SIG-M5 treated with dmso at 0.1 percent for 504 hours (cell line): ENCODE data around the gene NCBP2L.

Experiments
- DNase-seq: peaks from one replicate; lab custom pipeline; 2025; ENCODE audit not compliant: unreplicated experiment; lab: John Stamatoyannopoulos, UW

Gene NCBP2L

DNA sequence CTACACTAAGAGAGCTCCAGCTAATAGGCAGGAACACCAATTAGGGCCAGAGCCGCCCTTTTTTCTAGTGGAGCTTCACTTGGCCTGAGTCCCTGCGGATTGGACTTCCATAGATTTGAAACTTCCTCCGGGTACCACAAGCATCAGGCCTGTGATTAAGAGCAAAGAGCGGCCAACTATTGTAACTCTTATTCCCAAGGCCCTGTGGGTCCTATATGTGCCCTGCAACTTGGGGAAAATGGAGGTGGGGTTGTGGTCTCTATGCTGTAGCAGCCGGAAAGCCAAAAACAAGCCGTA, at the start of gene NCBP2L:
Gene NCBP2L (plus strand): TSS at position 198 of the 297 bp plus-strand sequence. CDS start 16,488 bp downstream, outside the sequence.
- DNase-seq: no peak

DNA sequence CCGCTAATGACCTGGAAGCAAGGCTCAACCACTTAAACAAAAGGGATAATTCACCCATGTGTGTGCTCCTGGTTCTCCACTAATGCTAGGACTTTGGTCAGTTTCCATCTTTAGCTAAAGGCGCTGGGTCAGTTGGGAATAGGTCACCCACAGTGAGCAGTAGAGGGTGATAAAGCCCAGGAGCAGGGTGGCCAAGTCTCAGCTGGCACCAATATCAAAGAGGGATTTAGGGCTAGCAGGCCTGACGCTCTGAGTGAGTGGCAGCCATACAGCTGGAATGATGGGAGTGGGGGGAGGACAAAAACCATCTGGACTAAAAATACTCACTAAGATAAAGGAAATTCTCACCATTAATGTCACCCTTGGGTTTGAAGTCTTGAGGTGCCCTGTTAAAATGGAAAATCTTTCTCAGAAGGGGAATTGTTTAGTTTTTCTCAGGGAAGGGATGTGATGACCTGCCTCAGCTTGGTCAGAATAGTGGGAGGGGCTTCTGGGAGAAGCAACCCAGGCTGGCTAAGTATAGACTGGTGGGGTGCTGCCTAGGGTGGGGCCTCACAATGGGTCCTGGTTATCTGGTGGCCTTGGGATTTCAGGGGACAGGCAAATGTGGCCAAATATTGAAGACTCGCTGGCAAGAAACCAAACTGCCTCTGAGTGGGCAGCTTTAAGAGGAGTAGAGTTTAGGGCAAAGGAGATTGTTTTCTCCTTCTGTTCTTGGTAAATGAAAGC, 49.0 kb upstream of the NCBP2L start:
- DNase-seq: no peak

DNA sequence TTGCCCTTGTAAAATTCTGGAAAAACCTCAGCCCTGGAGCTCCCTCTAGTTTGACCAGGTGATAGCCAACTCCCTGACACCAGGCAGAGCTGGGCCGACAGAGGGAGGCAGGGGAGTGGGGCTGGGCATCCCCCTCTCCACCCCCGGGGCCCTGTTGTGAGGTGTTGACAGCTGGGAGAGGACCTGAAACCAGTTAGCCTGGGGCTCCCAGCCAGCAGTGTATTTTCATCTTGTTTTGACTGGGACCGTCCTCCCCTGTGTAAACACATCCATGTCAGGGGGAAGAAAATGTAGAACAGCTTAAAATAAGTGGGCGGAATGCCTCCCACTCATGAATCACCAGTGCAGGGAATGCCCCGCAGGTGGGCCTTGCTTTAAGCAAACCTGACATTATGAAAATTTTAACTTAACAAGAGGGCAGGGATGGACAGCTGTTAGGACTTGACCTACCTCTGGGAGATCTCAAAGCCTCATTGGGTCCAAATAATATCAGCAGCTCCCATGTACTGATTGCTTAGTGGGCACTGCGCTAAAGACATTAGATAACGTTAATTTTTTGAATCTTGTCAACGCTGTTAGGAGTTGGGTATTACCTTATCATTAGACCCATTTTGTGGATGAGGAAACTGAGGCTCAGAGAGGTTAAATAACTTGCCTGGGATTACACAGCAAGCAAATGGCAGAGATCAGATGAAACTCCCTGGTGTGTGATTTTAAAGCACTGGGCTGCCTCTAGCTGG, 47.8 kb upstream of the NCBP2L start:
- DNase-seq: no peak

DNA sequence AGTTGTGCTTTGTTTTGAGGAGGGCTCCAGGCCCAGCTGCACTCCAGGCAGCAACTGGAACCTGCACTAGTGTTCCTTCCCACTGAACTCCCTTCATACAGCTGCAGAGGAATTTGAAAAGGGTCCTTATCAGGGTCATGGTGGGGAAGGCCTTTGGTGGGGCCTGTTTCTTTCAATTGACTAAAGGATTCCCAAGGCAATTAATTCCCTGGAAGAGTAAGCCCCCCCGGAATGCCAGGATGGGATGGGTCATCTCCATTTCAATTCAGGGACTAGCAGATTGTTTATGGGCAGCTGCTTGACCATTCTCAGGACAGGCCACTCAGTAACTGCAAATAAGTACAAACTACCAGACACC, 47.3 kb upstream of the NCBP2L start:
- DNase-seq: no peak

DNA sequence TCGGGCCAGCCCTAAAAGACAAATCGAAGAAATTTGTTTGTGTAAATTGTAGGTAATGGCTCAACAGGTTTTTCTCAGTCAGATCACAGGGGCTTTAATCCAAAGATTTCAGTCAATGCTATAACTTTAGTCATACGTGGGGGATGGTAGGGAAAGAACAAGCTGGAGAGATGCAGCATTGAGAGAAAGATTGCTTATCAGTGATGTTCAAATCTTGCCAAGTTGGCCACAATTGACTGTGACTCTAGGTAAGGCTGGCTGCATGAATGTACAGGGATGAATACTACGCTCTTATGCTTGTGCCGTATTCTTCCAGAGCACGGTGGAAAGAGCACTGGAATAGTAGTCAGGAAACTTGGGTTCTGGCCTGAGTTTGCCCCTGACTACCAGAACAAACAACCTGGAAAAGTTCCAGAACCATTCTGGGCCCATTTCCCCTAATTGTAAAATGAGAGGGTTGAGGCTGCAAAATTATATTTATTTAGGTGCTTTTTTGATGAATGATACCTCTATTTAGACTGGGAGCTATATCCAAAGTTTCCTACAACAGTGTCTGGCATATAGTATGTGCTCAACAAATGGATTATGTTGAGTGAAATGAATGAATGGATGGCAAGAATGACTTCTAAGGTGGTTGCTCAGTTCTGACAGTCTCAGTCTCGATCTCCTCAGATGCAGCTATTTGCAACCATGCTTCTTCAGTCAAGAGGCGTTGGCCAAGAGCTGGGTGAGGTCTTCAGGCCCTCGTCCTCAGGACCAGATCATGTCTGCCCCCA, 46.4 kb upstream of the NCBP2L start:
- DNase-seq: no peak

DNA sequence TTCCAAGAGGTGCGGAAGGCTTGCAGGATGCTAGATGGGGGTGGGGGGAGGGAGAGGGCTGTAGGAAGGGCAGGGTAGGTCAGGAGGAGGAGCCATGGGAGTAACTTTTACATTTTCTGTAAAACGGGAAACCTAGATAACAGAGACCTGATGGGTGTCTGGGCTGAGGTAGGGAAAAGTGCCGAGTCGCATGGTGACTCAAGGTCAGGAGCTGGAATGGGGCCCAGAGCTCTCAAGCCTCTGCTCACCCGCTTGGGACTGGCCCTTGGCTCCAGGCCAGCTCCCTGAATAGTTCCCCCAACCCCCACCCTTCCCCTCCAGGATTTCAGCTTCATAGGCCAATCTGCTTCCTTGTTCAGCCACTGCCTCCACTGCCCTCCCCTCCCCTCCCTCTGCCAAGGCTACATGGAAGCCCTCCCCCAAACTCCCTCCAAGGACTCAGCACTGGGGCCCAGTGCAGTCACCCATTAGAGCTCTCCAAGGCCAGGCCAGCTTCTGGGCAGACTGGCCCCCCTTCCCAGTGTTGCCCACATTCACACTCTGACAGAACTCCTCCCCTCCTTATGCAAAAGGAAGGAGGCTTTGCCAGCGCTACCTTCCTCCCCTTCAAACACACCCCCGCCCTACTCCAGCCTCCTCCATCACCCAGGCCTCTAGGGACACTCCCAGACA, 45.6 kb upstream of the NCBP2L start:
- DNase-seq: peak; percentile 32

DNA sequence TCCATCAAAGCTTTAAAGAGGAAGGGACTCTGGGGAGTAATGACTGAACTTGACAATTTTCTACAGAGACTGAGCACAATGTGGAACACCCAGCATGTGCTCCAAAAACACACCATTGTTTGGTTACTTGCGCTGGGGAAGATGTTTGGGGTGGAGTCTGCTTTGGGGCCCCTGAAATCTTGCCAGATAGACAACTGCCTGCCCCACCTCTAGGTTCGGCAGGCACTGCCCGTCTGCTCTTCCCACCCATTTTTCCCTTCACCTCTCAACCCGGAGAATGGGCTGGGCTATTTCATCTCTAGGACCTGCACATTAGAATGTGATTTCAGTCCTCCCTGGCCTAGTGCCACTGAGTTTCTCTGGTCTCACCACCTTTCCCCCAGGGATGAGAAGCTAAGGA, 43.8 kb upstream of the NCBP2L start:
- DNase-seq: no peak

DNA sequence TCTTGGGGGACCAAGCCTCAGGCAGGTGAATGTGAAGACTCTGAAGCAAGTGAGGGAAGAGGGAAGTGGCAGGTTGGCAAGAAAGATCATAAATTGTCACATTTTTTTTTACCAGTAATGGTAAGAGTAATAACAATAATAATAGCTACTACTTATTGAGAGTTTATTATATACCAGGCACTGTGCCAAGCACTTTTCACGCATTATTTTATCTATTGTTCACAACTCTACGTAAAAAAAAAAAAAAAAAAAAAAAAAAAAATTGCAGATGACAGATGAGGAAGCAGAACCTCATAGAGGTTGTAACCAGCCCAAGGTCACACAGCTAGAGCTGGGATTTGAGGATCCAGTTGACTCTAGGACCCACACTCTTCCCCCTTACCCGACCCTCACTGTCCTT, 42.9 kb upstream of the NCBP2L start:
- DNase-seq: no peak

DNA sequence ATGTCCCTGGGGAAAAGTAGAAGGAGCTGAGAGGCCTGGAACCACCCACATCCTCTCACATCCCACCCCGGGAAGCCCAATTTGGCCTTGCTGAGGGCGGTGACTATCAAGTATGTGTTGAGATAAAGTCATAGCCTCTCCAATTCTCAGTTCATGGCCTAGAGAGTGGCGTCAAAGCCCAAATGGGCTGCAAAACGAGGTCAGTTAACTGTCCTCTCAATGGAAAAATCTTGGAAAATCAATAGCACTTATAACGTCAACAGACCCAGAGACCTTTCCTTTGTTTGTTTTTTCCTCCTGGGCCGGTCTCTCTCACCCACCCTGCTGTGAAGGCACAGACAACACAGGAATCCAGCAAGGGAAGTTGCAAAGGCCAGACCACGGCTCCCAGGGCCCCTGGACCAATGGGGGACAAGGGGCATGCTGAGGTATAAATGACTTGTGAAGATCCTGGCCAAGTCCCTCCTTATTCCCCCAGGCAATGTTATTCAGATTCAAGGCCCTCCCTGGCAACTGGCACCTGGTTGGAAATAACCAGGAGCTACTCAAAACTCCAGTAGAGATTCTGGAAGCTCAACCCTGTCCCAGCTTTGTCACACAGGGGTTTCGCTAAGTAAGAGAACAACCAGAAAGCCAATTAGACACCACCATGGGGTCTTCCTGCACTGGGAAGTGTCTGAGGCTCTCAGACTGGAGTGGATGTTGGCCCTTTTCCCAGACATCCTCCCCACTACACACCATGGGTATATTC, 40.6 kb upstream of the NCBP2L start:
- no peak for DNase-seq

DNA sequence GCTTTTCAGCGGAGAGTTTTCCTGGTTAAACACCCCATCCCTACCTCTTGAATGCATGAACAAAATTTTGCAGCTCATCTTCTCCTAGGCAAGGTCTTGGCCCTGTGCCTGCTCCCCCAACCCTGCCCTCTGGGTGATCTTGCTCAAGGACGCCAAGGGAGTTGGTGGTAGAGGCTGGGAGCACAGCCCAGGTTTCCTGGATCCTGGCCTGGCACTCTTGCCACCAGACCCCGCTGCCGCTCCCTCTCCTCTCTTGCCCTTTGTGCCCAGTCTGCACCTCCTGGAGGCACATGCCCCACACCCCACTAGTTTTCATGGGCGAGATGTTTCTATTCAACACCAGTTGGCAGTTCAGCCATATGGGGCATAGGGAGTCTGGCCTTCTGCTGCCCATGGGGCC, 39.3 kb upstream of the NCBP2L start:
- DNase-seq: no peak

DNA sequence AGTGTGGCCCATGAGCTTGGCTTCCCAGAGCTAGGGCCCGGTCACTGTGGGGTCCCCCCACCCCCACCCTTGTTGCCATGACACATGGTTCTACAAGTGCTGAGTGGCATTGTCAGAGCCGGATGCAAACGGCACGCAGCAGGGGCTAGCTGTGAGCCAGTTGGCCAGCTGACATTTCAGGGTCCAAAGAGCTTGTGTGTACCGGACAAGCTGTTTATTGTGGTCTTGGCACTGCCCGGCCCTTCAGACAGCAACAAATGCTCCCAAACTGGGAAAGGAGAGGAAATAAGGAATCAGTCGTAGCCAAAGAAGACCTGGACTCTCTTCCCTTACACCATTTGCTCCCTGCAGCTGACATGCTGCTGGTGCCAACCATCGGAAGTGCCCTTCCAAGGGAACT, 38.8 kb upstream of the NCBP2L start:
- no peak for DNase-seq

DNA sequence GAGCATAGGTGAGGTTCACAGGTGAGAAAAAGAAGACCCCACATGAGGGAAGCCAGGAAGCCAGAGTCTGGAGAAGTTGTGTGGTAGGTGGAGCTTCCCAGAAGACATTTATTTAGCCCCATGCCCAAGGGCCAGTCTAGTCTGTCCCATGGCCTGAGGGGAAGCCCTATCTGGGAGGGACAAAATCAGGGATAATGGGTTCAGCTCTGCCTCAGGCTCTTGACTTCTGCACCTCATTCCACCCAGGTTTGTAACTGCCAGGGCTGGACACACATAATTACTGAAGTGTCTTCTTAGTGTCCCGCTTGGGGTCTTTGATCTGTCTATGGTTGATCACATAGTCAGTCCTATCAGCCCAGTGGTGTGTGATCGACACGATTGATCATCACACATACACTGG, 38.0 kb upstream of the NCBP2L start:
- no peak for DNase-seq

DNA sequence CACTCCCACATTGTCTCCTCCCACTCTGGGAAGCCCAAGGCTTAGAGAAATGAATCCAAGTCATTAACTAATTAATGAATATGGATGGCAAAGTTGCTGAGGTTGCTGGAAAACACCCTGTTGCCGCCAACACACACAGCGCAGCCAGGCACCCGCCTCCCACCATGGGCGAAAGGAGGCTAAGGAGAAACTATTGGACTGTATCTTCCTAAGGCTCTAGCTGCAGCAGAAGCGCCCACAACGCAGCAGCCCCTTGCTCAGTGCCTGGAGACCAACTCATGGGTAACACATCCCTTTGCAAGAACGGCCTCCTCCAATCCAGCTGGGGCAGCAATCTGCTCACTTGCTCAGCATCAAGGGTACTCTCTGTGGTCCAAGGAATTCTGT, 36.1 kb upstream of the NCBP2L start:
- no peak for DNase-seq

DNA sequence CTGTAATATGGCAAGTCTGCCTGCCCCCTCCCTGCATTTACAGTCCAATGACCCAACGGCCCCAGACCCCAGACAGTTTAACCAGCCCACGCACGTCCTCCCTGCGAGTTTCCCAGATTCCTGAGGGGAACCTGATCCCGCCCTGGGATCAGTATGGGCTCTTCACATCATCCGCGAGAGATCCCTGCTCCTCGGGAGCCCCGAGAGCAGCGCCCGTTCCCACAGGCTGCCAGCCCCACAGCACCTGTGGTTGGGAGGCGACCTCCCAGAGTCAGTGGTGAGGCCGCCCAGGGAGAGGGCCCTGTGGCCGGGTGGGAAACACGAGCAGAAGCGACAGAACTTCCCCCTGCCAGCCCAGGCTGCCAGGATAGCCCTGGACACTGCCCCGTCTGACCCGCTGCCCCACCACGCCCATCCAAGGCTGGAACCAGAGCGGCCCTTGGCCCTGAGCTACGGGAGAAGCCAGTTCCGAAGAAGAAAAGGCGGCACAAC, 34.8 kb upstream of the NCBP2L start:
- no peak for DNase-seq

DNA sequence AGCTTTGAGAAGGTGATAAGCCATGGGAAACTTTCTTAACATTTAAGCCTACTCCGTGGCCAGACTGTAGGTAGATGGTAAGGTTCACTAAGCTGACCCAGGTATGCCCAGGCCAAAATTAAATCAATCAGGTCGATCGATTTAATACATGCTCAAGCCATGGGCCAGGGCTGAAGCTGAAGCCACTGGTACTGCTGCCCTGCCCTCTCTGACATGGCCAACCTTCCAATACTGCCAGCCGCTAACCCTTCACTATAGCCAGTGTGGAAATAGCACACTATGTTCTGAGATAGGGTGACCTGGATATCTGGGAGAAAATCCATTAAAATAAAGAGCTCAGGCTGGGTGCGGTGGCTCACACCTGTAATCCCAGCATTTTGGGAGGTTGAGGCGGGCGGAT, 33.5 kb upstream of the NCBP2L start:
- no peak for DNase-seq

DNA sequence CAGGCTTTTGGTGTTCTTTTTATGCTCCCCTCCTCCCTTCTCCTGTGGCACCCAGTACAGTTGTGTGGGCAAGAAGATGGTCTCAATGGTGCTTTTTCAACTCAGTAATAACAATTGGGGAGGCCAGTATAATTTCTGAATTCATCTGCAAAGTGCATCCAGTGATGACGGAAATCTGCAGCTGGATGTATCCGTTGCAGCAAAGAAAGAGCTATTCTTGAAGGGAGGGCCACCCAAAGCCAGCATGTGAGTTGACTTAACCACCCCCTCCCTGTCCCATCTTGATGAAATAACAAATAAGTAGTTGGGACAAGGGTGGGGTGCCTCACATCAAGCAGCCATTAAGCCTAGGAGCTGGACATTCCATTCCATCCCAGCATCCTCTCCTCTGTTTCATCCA, 32.7 kb upstream of the NCBP2L start:
- no peak for DNase-seq

DNA sequence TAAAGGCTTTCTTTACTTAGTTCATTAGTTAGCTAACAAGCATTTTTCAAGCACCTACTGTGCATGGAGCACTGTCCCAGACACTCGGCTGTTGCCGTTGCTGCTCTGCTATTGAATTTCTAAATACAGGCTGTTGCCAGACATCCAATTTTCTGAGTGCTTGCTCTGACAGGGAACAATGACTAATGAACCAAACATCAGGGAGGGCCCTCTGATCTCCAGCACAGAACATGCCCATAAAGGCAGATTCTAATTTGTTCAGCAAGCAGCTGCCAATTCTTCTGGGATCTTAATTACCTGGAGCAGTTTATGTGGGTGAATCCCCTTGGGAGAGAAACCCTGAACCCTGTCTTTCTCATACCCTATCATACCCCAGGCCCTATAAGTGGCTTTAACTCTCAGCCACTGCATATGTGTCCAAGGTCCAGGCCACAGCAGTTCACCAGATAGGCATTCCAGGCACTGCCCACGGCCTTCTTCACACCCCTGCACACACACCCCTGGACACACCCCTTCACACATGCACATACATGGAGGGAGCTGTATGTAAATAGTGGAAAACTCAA, 29.9 kb upstream of the NCBP2L start:
- no peak for DNase-seq

DNA sequence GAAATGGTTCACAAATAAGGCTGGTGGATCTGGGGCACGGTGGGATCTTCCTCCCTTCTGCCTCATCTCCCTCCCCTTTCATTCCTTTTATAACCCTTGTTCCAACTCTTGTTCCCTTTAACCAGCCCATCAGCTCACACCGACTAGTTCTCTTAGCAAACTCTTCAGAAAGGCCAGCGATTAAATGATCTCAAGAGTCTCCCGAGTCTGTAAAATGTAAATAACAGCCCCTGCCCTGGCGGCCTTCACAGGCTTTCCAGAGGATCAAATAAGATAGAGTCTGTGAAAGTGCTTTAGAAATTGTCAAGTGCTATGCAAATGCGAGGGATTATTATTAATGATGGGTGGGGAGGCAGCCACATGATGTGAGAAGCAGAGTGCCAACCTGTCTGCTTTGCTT, 29.0 kb upstream of the NCBP2L start:
- no peak for DNase-seq

DNA sequence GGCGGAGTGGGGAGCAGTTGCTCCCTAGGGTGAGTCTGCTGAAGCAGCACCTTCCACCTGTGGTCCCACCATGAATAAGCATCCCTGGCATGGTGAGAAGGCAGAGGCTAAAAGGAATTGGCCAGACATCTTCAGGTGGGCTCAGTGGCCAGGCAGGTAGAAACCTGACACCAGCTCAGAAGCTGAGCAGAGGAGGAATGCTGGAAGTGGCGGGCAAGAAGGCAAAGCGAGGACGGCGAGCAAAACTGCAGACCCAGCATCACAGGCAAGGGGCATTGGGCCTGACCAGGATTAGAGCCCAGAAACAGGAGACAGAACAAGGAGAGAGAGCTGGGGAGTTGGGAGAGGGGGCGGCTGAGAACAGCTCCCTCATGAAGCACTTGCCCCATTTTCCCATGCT, 27.3 kb upstream of the NCBP2L start:
- DNase-seq: no peak

DNA sequence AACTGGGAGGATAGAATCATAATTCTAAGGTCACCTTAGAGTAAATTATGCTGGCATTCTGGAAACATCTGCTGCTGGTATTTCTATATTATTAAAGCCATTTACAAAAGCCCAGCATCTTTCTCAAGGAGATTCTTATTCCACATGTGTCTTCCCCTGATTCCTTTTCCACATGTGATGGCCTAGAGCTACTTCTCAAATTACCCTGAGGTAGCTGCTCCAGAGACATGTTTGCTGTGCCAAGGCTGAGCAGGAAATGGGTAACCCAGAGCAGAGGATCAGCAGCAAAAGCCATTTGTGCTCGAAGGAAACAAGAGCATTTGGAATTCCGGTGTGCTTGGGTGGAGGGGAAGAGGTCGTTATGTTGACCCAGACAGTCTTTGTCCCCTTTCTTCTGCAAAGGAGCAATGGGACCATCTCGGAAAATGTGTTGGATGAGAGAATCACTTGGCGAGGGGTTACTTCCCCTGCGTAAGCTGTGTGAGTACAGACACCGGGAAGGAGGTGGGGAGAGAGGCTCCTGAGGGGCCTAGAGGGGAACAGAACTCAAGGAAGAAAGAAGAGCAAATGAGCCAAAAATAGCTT, 26.6 kb upstream of the NCBP2L start:
- DNase-seq: no peak
